GM12874 (cell line): Measurements from ENCODE around the gene PAQR7.

Experiments used
- TF ChIP-seq, protein P1 (sequence below): IDR thresholded peaks from 2 replicates; pipeline ENCODE4 v1.5.1; 2011; ENCODE audit warnings: low read depth, mild to moderate bottlenecking, control low read depth, low read length, moderate library complexity; ENCODE audit not compliant: insufficient read depth

The PAQR7 gene

GRCh38 chr1:25825605-25826004, 49.9 kb downstream of the PAQR7 start:
- TF ChIP-seq, protein P1, sequence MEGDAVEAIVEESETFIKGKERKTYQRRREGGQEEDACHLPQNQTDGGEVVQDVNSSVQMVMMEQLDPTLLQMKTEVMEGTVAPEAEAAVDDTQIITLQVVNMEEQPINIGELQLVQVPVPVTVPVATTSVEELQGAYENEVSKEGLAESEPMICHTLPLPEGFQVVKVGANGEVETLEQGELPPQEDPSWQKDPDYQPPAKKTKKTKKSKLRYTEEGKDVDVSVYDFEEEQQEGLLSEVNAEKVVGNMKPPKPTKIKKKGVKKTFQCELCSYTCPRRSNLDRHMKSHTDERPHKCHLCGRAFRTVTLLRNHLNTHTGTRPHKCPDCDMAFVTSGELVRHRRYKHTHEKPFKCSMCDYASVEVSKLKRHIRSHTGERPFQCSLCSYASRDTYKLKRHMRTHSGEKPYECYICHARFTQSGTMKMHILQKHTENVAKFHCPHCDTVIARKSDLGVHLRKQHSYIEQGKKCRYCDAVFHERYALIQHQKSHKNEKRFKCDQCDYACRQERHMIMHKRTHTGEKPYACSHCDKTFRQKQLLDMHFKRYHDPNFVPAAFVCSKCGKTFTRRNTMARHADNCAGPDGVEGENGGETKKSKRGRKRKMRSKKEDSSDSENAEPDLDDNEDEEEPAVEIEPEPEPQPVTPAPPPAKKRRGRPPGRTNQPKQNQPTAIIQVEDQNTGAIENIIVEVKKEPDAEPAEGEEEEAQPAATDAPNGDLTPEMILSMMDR: no peak

GRCh38 chr1:25821630-25822091, 53.8 kb downstream of the PAQR7 start:
- TF ChIP-seq, protein P1: no peak

- TF ChIP-seq, protein P1: no peak
These were observed 54.4 kb downstream of the PAQR7 start for GRCh38 chr1:25821112-25821476.

GRCh38 chr1:25820247-25821111, 55.0 kb downstream of the PAQR7 start:
- TF ChIP-seq, protein P1: no peak

DNA sequence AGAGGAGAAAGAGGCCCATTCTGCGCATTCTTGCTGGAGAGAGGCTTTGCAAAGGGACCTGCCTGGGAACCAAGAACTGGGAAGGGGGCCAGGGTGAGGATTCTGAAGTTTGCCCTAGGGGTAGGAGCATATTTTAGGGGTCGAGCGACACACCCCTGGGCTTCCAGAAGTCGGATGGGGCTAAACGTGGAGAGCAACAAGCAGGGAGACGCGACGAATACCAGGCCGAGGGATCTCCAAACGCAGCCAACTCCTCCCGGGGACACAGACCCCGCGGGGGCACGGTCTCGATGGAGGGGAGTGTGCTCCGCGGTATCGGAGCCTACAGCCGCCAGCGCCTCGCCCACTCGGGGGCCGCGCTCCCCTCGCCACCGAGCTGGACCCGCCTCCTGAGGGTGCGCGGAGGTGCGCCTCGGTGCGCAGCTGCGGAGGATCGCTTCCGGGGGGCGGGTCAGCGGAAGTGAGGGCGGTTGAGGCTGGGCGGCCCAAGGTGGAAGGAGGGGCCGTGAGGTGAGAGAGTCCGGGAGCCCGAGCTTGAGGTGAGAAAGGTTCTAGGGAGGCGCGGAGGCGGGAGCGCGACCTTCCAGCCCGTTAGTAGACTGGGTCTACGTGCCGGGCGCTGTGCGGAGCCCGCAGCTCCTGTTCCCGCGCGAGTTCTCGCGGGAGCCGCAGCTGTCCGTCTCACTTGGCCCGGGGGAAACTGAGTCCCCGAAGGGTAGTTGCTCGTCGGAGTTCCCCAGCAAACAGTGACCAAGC, 55.8 kb downstream of the PAQR7 start, which contains the start of gene MTFR1L:
Gene MTFR1L, plus strand, starts transcription at position 464 of the 756 bp plus-strand sequence. CDS start 3,151 bp downstream, outside the sequence.
- TF ChIP-seq, protein P1: no peak

DNA sequence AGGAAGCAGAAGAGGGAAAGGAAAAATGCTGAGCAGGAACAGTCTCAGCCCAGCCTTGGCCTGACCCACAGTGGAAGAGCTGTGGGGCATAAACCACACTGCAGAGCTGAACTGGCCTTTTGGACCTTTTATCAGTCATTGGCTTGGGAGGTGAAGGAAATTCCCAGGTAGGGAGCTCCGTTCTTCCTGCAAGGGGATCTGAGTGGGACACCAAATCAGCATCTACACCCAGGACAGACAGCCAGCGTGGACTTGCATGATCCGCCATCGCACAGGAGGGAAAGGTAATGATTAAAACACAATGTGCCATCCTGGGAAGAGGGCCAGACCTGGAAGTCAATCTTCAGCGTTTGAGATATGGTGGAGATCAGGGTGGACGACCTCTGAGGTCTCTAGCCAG, 56.9 kb downstream of the PAQR7 start:
- TF ChIP-seq, protein P1: no peak

GRCh38 chr1:25817840-25818501, 57.5 kb downstream of the PAQR7 start:
- TF ChIP-seq, protein P1: no peak
